ENCODE measurements around the gene ARF6.
"Not testable (repeated sequence)": the region's sequence is repeated elsewhere in the genome, so short reads cannot be mapped to it uniquely, and the experiment has no call there.

ARF6 gene

GRCh38 chr14:49865431-49865859 is 27.4 kb upstream of the ARF6 start:
- TF ChIP-seq CTCF (IDR thresholded peaks at IDR 0.05; ENCODE audit: insufficient read depth, missing control alignments), result peak; percentile 96
- no peak for FAIRE-seq
- DNase-seq (ENCODE audit: insufficient read length, low spot score), result no peak

GRCh38 chr14:49867831-49868719 is 24.8 kb upstream of the ARF6 start:
- peak; percentile 57 for DNase-seq (ENCODE audit: insufficient read length, low spot score)
- FAIRE-seq, result no peak
- TF ChIP-seq CTCF (IDR thresholded peaks at IDR 0.05; ENCODE audit: insufficient read depth, missing control alignments), result no peak

GRCh38 chr14:49868720-49869114 is 24.2 kb upstream of the ARF6 start:
- FAIRE-seq (no peak), DNase-seq (ENCODE audit: insufficient read length, low spot score) (no peak)
- TF ChIP-seq CTCF (IDR thresholded peaks at IDR 0.05; ENCODE audit: insufficient read depth, missing control alignments), result no peak

- FAIRE-seq (no peak), DNase-seq (ENCODE audit: insufficient read length, low spot score) (no peak)
- no peak for TF ChIP-seq CTCF (IDR thresholded peaks at IDR 0.05; ENCODE audit: insufficient read depth, missing control alignments)
These were observed 22.0 kb upstream of the ARF6 start for GRCh38 chr14:49870908-49871307.

GRCh38 chr14:49873548-49873947 is 19.3 kb upstream of the ARF6 start:
- not testable (repeated sequence) for FAIRE-seq

GRCh38 chr14:49875640-49876198 is 17.2 kb upstream of the ARF6 start:
- FAIRE-seq, result no peak
- no peak for DNase-seq (ENCODE audit: insufficient read length, low spot score)
- no peak for TF ChIP-seq CTCF (IDR thresholded peaks at IDR 0.05; ENCODE audit: insufficient read depth, missing control alignments)

More at GRCh38 chr14:49873548-49873947, 19.3 kb upstream of the ARF6 start:
- not testable (repeated sequence) for DNase-seq (ENCODE audit: insufficient read length, low spot score)

GRCh38 chr14:49876563-49877127 is 16.2 kb upstream of the ARF6 start:
- FAIRE-seq (no peak), DNase-seq (ENCODE audit: insufficient read length, low spot score) (no peak)
- no peak for TF ChIP-seq CTCF (IDR thresholded peaks at IDR 0.05; ENCODE audit: insufficient read depth, missing control alignments)
